LNCaP clone FGC (cell line): Measurements from ENCODE around the gene FDX1.

Experiments
- DNase-seq: peaks from one replicate; pipeline ENCODE4 v3.0.0-alpha.2; 2011; ENCODE audit warnings: low read depth
- H3K4me3 ChIP-seq: 2 replicates; pipeline ENCODE4 v1.5.1; 2011; ENCODE audit warnings: mild to moderate bottlenecking, low read depth, low read length, control low read depth
- TF ChIP-seq, protein P1 (sequence below): IDR thresholded peaks from 2 replicates; pipeline ENCODE4 v1.5.1; 2012; ENCODE audit warnings: mild to moderate bottlenecking; ENCODE audit not compliant: control insufficient read depth, insufficient read depth; ENCODE audit errors: extremely low read depth

FDX1 gene

DNA sequence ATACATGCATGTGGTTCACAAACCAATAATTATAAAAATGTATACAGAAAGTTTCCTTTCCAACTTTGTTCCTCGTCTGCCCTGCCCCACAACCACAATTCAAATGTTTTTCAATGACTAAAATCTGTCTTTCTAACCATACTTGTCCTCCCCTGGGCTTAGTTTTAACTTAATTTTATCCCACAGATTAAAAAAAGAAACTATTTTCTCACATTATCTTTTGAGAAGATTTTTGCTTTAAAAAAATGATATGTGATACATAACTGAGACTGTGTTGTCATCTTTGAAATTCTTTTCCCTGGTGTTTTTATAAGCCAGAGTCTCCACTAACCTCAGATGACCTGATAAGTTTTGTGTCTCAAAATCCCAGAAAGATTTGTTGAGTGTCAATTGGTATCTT is 79.0 kb downstream of the FDX1 start:
- no peak overlapping the region for H3K4me3 ChIP-seq
- TF ChIP-seq, protein P1, sequence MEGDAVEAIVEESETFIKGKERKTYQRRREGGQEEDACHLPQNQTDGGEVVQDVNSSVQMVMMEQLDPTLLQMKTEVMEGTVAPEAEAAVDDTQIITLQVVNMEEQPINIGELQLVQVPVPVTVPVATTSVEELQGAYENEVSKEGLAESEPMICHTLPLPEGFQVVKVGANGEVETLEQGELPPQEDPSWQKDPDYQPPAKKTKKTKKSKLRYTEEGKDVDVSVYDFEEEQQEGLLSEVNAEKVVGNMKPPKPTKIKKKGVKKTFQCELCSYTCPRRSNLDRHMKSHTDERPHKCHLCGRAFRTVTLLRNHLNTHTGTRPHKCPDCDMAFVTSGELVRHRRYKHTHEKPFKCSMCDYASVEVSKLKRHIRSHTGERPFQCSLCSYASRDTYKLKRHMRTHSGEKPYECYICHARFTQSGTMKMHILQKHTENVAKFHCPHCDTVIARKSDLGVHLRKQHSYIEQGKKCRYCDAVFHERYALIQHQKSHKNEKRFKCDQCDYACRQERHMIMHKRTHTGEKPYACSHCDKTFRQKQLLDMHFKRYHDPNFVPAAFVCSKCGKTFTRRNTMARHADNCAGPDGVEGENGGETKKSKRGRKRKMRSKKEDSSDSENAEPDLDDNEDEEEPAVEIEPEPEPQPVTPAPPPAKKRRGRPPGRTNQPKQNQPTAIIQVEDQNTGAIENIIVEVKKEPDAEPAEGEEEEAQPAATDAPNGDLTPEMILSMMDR = no peak
- no peak for DNase-seq

- TF ChIP-seq, protein P1 = no peak
- no peak overlapping the region for H3K4me3 ChIP-seq
- peak; percentile 71 for DNase-seq
Measured at GRCh38 chr11:110509472-110509871, 79.7 kb downstream of the FDX1 start.

DNA sequence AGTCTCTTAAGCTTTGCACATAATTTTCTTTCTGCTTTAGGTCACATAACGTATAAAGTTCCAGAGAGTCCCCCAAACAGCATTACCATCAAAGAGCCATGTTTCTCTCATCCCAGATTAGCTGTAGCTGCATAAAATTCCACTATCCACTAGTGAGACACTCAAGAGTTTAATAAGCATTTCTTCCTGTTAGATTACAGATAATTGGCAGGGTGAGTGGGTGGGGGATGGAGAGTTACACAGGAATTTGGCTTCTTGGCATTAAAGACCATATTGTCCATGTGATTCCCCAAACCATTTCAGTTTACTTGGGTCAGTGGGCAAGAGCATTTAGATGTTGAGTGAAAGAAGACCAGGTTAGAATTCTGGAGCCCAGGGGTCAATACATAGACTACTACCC is 82.3 kb downstream of the FDX1 start:
- TF ChIP-seq, protein P1 = no peak
- DNase-seq = no peak
- no peak overlapping the region for H3K4me3 ChIP-seq

DNA sequence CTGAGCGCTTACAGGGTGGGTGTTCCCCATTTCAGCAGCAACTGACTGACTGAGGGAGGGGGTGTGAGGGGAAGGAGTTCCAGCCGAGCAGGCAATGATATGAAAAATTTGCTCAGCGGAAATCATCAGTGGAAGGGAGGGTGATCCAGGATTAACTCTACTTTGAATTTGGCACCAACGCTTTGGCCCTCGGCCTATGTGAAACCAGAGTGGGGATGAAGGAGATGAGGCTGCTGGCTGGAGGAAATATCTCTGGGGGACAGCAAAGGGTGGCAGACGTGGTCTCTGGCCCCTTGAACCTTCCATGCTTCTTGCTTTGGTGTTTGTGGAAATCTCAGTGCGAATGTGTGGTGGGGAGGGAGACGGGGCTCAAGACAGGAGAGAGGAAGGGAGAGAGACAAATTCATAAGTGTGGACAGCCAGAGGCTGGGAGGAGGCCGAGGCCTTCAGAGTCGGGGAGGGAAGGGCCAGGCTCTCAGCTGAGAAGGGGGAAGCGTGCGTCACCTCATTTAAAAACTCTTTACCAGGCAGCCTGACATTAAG is 83.6 kb downstream of the FDX1 start:
- no peak for DNase-seq
- TF ChIP-seq, protein P1 = no peak

GRCh38 chr11:110513846-110514437 is 84.2 kb downstream of the FDX1 start:
- TF ChIP-seq, protein P1 = no peak
- DNase-seq = no peak
- H3K4me3 ChIP-seq = no peak overlapping the region

More for the DNA sequence above, 83.6 kb downstream of the FDX1 start:
- H3K4me3 ChIP-seq = no peak overlapping the region
